SK-N-SH (cell line): Measurements from ENCODE around the gene ZNF557.

ENCODE experiments used
- TAF1 ChIP-seq: IDR thresholded peaks from 2 replicates; pipeline ENCODE4 v1.6.1; 2012; ENCODE audit warnings: low read depth, mild to moderate bottlenecking, low read length, moderate library complexity, borderline replicate concordance
- USF2 ChIP-seq: fragments of 150-350 bp; IDR thresholded peaks from 2 replicates; pipeline ENCODE4 v1.6.1; 2017; ENCODE audit warnings: antibody characterized with exemption, low read length, low read depth, borderline replicate concordance
- ZBTB33 ChIP-seq: IDR thresholded peaks from 2 replicates; pipeline ENCODE4 v1.4.0; 2012; ENCODE audit warnings: low read depth, borderline replicate concordance

GRCh38 chr19:7122701-7123100 lies 53.2 kb downstream of the ZNF557 start:
- no peak for TF ChIP-seq ZBTB33
- no peak for TF ChIP-seq USF2
- no peak for TF ChIP-seq TAF1
